ENCODE results near the gene TGFBR3. TPM values are rescaled to one million over a fixed set of nuclear protein-coding genes. Genes with fewer than 3 reads are reported as not detected.

Gene TGFBR3
- total and polyA plus RNA-seq, 9 of the 15 experiments (the other 6 are each of a cell fraction or from before 2014, with no cell fraction given): 3.6 to 32.4 (median 15.6) TPM

DNA sequence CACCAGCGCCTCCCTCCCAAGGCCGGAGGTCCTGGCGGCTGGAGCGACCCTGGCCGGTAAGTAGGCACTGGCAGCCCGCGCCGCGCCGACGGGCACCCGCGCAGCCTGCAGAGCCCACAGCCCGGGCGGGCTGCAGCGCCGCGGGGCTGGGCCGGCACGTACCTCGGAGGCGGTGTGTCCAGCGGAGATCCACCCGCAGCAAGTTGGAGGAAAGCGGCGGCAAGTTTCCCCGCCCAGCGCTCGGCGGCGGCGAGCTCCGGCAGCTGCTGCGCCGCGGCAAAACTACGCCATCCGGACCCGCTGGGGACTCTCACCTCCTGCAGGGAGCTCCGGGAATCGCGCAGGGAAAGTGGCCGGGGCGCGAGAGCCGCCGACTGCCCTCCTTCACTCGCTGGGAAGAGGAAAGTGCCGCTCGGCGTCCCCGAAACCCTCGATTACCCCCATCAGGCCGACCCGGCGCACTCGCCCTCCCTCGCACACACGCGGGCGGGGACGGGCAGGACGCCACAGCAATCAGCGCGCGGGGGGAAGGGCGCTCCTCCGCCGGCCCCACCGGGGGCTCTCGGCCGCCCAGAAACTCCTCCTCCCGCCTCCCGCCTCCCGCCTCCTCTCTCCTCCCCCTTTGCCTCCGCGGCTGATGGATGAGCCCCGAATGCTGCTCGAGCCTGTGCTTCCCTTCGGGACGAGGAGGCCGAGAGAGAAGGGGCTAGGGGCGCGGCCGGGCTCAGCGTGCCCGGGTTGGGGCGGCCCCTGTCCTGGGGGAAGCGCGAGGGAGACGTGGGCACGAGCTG, at the start of gene TGFBR3 (continued):
- TF ChIP-seq MTF1 (CRISPR knock-in tag; IDR thresholded peaks at IDR 0.05; ENCODE audit: borderline replicate concordance): no peak
- TF ChIP-seq SUPT5H (IDR thresholded peaks at IDR 0.05): peak; percentile 62
- TF ChIP-seq ZC3H8 (IDR thresholded peaks at IDR 0.05): no peak
- 0 out of 2 replicates have a peak, but pooled peaks have one; percentile 17 for TF ChIP-seq POLR2AphosphoS5 (IDR thresholded peaks at IDR 0.05; ENCODE audit: control insufficient read depth, insufficient read depth, low read depth, low read length)
- TF ChIP-seq, protein P1, sequence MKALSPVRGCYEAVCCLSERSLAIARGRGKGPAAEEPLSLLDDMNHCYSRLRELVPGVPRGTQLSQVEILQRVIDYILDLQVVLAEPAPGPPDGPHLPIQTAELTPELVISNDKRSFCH (CRISPR knock-in tag; IDR thresholded peaks at IDR 0.05): no peak
- TF ChIP-seq, protein P1 (tag; IDR thresholded peaks at IDR 0.05): 0 out of 2 replicates have a peak, but pooled peaks have one; percentile 20
- TF ChIP-seq, protein P2, sequence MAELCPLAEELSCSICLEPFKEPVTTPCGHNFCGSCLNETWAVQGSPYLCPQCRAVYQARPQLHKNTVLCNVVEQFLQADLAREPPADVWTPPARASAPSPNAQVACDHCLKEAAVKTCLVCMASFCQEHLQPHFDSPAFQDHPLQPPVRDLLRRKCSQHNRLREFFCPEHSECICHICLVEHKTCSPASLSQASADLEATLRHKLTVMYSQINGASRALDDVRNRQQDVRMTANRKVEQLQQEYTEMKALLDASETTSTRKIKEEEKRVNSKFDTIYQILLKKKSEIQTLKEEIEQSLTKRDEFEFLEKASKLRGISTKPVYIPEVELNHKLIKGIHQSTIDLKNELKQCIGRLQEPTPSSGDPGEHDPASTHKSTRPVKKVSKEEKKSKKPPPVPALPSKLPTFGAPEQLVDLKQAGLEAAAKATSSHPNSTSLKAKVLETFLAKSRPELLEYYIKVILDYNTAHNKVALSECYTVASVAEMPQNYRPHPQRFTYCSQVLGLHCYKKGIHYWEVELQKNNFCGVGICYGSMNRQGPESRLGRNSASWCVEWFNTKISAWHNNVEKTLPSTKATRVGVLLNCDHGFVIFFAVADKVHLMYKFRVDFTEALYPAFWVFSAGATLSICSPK (IDR thresholded peaks at IDR 0.05; ENCODE audit: borderline replicate concordance): no peak
- TF ChIP-seq HDAC1 (IDR thresholded peaks at IDR 0.05): peak in 1 of 2 experiments; percentile 61; a peak in 1 of 4 replicates
- TF ChIP-seq, protein P3, sequence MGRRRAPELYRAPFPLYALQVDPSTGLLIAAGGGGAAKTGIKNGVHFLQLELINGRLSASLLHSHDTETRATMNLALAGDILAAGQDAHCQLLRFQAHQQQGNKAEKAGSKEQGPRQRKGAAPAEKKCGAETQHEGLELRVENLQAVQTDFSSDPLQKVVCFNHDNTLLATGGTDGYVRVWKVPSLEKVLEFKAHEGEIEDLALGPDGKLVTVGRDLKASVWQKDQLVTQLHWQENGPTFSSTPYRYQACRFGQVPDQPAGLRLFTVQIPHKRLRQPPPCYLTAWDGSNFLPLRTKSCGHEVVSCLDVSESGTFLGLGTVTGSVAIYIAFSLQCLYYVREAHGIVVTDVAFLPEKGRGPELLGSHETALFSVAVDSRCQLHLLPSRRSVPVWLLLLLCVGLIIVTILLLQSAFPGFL (CRISPR knock-in tag; IDR thresholded peaks at IDR 0.05): no peak
- TF ChIP-seq KDM5B (IDR thresholded peaks at IDR 0.05; ENCODE audit: insufficient replicate concordance, low read depth, low read length): peak; percentile 59
- TF ChIP-seq ZZZ3 (IDR thresholded peaks at IDR 0.05): no peak
- peak; percentile 17; the same call in 1 of the 2 replicates for TF ChIP-seq ARID2 (IDR thresholded peaks at IDR 0.05)
- TF ChIP-seq, protein P4, sequence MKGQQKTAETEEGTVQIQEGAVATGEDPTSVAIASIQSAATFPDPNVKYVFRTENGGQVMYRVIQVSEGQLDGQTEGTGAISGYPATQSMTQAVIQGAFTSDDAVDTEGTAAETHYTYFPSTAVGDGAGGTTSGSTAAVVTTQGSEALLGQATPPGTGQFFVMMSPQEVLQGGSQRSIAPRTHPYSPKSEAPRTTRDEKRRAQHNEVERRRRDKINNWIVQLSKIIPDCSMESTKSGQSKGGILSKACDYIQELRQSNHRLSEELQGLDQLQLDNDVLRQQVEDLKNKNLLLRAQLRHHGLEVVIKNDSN (CRISPR knock-in tag; IDR thresholded peaks at IDR 0.05): no peak
- no peak for TF ChIP-seq JUN (IDR thresholded peaks at IDR 0.05; ENCODE audit: borderline replicate concordance, low read depth, low read length)
- TF ChIP-seq JUN (CRISPR knock-in tag; IDR thresholded peaks at IDR 0.05; ENCODE audit: borderline replicate concordance): 0 out of 2 replicates have a peak, but pooled peaks have one; percentile 43
- no peak for TF ChIP-seq ZNF133 (CRISPR knock-in tag; IDR thresholded peaks at IDR 0.05)
- TF ChIP-seq CBX3 (IDR thresholded peaks at IDR 0.05; ENCODE audit: borderline replicate concordance in 1 of 2, low read length in 2 of 2): no peak
- TF ChIP-seq CCAR2 (IDR thresholded peaks at IDR 0.05; ENCODE audit: low read depth, low read length): no peak
- TF ChIP-seq, protein P5, sequence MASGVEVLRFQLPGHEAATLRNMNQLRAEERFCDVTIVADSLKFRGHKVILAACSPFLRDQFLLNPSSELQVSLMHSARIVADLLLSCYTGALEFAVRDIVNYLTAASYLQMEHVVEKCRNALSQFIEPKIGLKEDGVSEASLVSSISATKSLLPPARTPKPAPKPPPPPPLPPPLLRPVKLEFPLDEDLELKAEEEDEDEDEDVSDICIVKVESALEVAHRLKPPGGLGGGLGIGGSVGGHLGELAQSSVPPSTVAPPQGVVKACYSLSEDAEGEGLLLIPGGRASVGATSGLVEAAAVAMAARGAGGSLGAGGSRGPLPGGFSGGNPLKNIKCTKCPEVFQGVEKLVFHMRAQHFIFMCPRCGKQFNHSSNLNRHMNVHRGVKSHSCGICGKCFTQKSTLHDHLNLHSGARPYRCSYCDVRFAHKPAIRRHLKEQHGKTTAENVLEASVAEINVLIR (CRISPR knock-in tag; IDR thresholded peaks at IDR 0.05): 0 out of 2 replicates have a peak, but pooled peaks have one; percentile 16
